Neural progenitor cell (in vitro differentiated cells): ENCODE data around the gene FKBP1A. TPM values are rescaled to one million over a fixed set of nuclear protein-coding genes. Genes with fewer than 3 reads are reported as not detected.

Experiments used
- DNase-seq: peaks from one replicate; pipeline ENCODE4 v3.0.0-alpha.2; 2016; ENCODE audit warnings: low spot score
- H2AFZ ChIP-seq: fragments of 200-600 bp; sonication (generic); replicated peaks from 2 replicates; pipeline ENCODE4 v1.6.1; 2016; ENCODE audit warnings: antibody characterized with exemption
- H3F3A ChIP-seq: fragments of 200-600 bp; sonication (generic); 2 replicates; pipeline ENCODE4 v1.6.1; 2016; ENCODE audit warnings: antibody characterized with exemption, low read depth
- H3K27ac ChIP-seq: fragments of 200-600 bp; sonication (generic); 2 replicates; pipeline ENCODE4 v1.5.1; 2016; ENCODE audit warnings: mild to moderate bottlenecking
- H3K27me3 ChIP-seq: fragments of 200-600 bp; sonication (generic); 2 replicates; pipeline ENCODE4 v1.6.1; 2016; ENCODE audit warnings: mild to moderate bottlenecking, moderate library complexity
- H3K36me3 ChIP-seq: fragments of 200-600 bp; sonication (generic); 2 replicates; pipeline ENCODE4 v1.5.1; 2016
- H3K4me1 ChIP-seq: fragments of 200-600 bp; sonication (generic); 2 replicates; pipeline ENCODE4 v1.6.1; 2016; ENCODE audit warnings: mixed run types
- H3K4me2 ChIP-seq: fragments of 200-600 bp; sonication (generic); 2 replicates; pipeline ENCODE4 v1.6.1; 2016
- H3K4me3 ChIP-seq: fragments of 200-600 bp; sonication (generic); 2 replicates; pipeline ENCODE4 v1.5.1; 2016
- H3K79me2 ChIP-seq: fragments of 200-600 bp; sonication (generic); 2 replicates; pipeline ENCODE4 v1.6.1; 2016; ENCODE audit warnings: low read depth
- H3K9ac ChIP-seq: fragments of 200-600 bp; sonication (generic); 2 replicates; pipeline ENCODE4 v1.6.1; 2016
- H3K9me3 ChIP-seq: fragments of 200-600 bp; sonication (generic); 2 replicates; pipeline ENCODE4 v1.5.1; 2016; ENCODE audit warnings: low read depth
- H4K20me1 ChIP-seq: fragments of 200-600 bp; sonication (generic); 2 replicates; pipeline ENCODE4 v1.6.1; 2016; ENCODE audit warnings: low read depth
- H3K27ac Mint-ChIP-seq: 3 replicates; pipeline ENCODE4 v1.8.0; 2021; ENCODE audit warnings: mixed read lengths
- H3K27me3 Mint-ChIP-seq: 2 replicates; pipeline ENCODE4 v1.8.0; 2022; ENCODE audit warnings: low read depth, mild to moderate bottlenecking, inconsistent platforms, moderate library complexity, mixed read lengths; ENCODE audit not compliant: insufficient read depth
- H3K36me3 Mint-ChIP-seq: 3 replicates; pipeline ENCODE4 v1.8.0; 2021; ENCODE audit warnings: mixed read lengths
- H3K4me1 Mint-ChIP-seq: 3 replicates; pipeline ENCODE4 v1.8.0; 2021; ENCODE audit warnings: mixed read lengths
- H3K4me3 Mint-ChIP-seq: 3 replicates; pipeline ENCODE4 v1.8.0; 2021; ENCODE audit warnings: mild to moderate bottlenecking, moderate library complexity, mixed read lengths
- H3K9me3 Mint-ChIP-seq: 3 replicates; pipeline ENCODE4 v1.8.0; 2020; ENCODE audit warnings: mixed read lengths
- CTCF ChIP-seq: fragments of 200-600 bp; sonication (generic); IDR thresholded peaks from 2 replicates; pipeline ENCODE4 v1.5.1; 2017; ENCODE audit warnings: antibody characterized with exemption, mild to moderate bottlenecking
- EZH2 ChIP-seq: fragments of 200-600 bp; sonication (generic); IDR thresholded peaks from 2 replicates; pipeline ENCODE4 v1.6.1; 2017; ENCODE audit warnings: antibody characterized with exemption, mild to moderate bottlenecking, moderate library complexity
- EZH2phosphoT487 ChIP-seq: fragments of 200-600 bp; sonication (generic); IDR thresholded peaks from 2 replicates; pipeline ENCODE4 v1.6.1; 2017; ENCODE audit warnings: antibody characterized with exemption
- total RNA-seq: library from RNA; depleted of rRNA; stranded (reverse); fragments of >200 nt; gene quantifications from 2 replicates; pipeline ENCODE4 v1.2.3, GENCODE V29; 2015; ENCODE audit warnings: low replicate concordance

Gene FKBP1A
- total RNA-seq, 1 donor from 2014 or later: 128 TPM

GRCh38 chr20:1362484-1362883, 30.4 kb downstream of the FKBP1A start:
- Histone ChIP-seq H3K79me2 (no peaks in the 10 kb centered on the region), H3K27me3 (no peaks in the 10 kb centered on the region), H3K36me3 (peaks cover 3% of the 10 kb centered on the region), H3K4me1 (no peaks in the 10 kb centered on the region), H4K20me1 (peaks cover 14% of the 10 kb centered on the region), H2AFZ (no peak overlapping the region), H3K9ac (no peak overlapping the region), H3K4me2 (no peak overlapping the region), H3K9me3 (no peaks in the 10 kb centered on the region), H3K4me3 (no peak overlapping the region), H3F3A (no peaks in the 10 kb centered on the region), H3K27ac (no peak overlapping the region)
- no peak overlapping the region for H3K27ac Mint-ChIP-seq
- no peak for TF ChIP-seq EZH2phosphoT487
- no peak for TF ChIP-seq CTCF
- no peak for TF ChIP-seq EZH2
- no peaks in the 10 kb centered on the region for H3K4me1 Mint-ChIP-seq
- peaks cover 62% of the 10 kb centered on the region for H3K36me3 Mint-ChIP-seq
- no peaks in the 10 kb centered on the region for H3K9me3 Mint-ChIP-seq
- H3K27me3 Mint-ChIP-seq: peaks cover 7% of the 10 kb centered on the region
- no peak for DNase-seq
- no peak overlapping the region for H3K4me3 Mint-ChIP-seq

GRCh38 chr20:1360094-1360846, 32.6 kb downstream of the FKBP1A start:
- Mint-ChIP-seq H3K36me3 (peaks cover 64% of the 10 kb centered on the region), H3K9me3 (no peaks in the 10 kb centered on the region), H3K4me3 (no peak overlapping the region), H3K4me1 (no peaks in the 10 kb centered on the region), H3K27ac (no peak overlapping the region), H3K27me3 (peaks cover 6% of the 10 kb centered on the region)
- H3K79me2 ChIP-seq: peaks cover 6% of the 10 kb centered on the region
- no peak overlapping the region for H3K27ac ChIP-seq
- no peak overlapping the region for H3K9ac ChIP-seq
- no peaks in the 10 kb centered on the region for H3K4me1 ChIP-seq
- no peak overlapping the region for H3K4me2 ChIP-seq
- no peak for TF ChIP-seq CTCF
- TF ChIP-seq EZH2phosphoT487: no peak
- TF ChIP-seq EZH2: no peak
- H4K20me1 ChIP-seq: peaks cover 16% of the 10 kb centered on the region
- H3F3A ChIP-seq: no peaks in the 10 kb centered on the region
- H3K4me3 ChIP-seq: no peak overlapping the region
- peaks cover 3% of the 10 kb centered on the region for H3K36me3 ChIP-seq
- no peak for DNase-seq
- H2AFZ ChIP-seq: no peak overlapping the region
- no peaks in the 10 kb centered on the region for H3K27me3 ChIP-seq
- H3K9me3 ChIP-seq: no peaks in the 10 kb centered on the region

DNA sequence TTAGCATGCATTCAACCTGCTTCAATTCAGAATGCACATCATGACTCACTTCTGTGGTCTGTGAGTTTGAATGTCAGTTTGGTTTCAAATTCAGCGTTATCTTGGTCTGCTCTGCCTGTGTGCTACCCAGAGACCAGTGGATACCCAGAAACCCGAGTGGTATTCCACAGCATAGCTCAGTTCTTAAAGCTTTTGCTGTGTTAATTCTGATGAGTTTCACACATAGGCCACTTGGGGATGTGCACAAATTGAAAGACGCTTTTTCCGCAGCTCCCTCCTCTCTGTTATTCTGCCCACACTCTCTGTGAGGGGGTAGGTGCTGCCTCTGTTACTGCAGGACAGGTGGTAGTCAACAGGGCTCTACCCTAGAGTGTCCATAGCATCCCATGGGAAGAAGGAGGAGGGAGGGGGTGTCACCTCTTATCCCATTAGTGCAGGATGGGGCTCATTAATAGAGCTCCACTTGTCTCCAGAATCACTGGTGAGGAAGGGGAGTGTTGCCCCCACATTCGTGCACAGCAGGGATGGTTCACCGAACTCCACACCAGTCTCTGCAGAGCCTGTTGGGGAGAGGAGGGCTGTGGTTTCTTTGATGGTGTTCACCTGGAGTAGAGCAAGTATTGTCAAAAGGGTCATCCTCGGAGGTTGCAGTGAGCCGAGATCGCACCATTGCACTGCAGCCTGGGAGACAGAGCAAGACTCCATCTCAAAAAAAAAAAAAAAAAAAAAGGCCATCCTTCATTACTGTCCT, 34.8 kb downstream of the FKBP1A start:
- no peaks in the 10 kb centered on the region for H3F3A ChIP-seq
- no peak for TF ChIP-seq EZH2

DNA sequence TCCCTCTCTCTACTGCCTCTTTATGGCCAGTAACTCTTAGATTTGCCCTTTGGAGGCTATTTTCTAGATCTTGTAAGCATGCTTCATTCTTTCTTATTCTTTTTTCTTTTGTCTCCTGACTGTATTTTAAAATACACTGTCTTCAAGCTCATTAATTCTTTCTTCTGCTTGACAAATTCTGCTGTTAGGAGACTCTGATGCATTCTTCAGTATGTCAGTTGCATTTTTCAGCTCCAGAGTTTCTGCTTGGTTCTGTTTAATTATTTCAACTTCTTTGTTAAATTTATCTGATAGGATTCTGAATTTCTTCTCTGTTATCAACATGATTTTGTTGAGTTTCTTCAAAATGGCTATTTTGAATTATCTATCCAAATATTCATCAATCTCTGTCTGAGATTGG, 38.9 kb downstream of the FKBP1A start:
- peaks cover 14% of the 10 kb centered on the region for H3K36me3 ChIP-seq
- no peak overlapping the region for H3K27ac Mint-ChIP-seq
- TF ChIP-seq EZH2phosphoT487 (no peak), EZH2 (no peak), CTCF (no peak)
- H3K79me2 ChIP-seq: peaks cover 9% of the 10 kb centered on the region
- H3K9me3 Mint-ChIP-seq: peaks cover 38% of the 10 kb centered on the region
- peaks cover 4% of the 10 kb centered on the region for H4K20me1 ChIP-seq
- DNase-seq: no peak
- H2AFZ ChIP-seq: no peak overlapping the region
- H3K36me3 Mint-ChIP-seq: peaks cover 74% of the 10 kb centered on the region
- H3K27ac ChIP-seq: no peak overlapping the region
- H3K4me1 Mint-ChIP-seq: no peaks in the 10 kb centered on the region
- H3K4me1 ChIP-seq: no peaks in the 10 kb centered on the region
- no peaks in the 10 kb centered on the region for H3K9me3 ChIP-seq
- no peak overlapping the region for H3K4me2 ChIP-seq
- no peak overlapping the region for H3K4me3 Mint-ChIP-seq
- H3K27me3 ChIP-seq: no peaks in the 10 kb centered on the region
- H3K4me3 ChIP-seq: no peak overlapping the region
- H3F3A ChIP-seq: no peaks in the 10 kb centered on the region
- no peak overlapping the region for H3K9ac ChIP-seq
- H3K27me3 Mint-ChIP-seq: no peaks in the 10 kb centered on the region

More for the DNA sequence above, 34.8 kb downstream of the FKBP1A start:
- peaks cover 6% of the 10 kb centered on the region for H3K79me2 ChIP-seq
- peaks cover 16% of the 10 kb centered on the region for H4K20me1 ChIP-seq
- H3K4me3 Mint-ChIP-seq: no peak overlapping the region
- H3K4me1 ChIP-seq: no peaks in the 10 kb centered on the region
- H3K27me3 ChIP-seq: no peaks in the 10 kb centered on the region
- H3K4me3 ChIP-seq: no peak overlapping the region
- H3K9me3 Mint-ChIP-seq: peaks cover 16% of the 10 kb centered on the region
- no peak overlapping the region for H3K27ac Mint-ChIP-seq
- H3K9me3 ChIP-seq: no peaks in the 10 kb centered on the region
- no peaks in the 10 kb centered on the region for H3K4me1 Mint-ChIP-seq
- no peak overlapping the region for H3K27ac ChIP-seq
- H3K36me3 ChIP-seq: peaks cover 3% of the 10 kb centered on the region
- H3K36me3 Mint-ChIP-seq: peaks cover 74% of the 10 kb centered on the region
- DNase-seq: no peak
- no peak overlapping the region for H3K4me2 ChIP-seq
- H3K9ac ChIP-seq: no peak overlapping the region
- H3K27me3 Mint-ChIP-seq: peaks cover 6% of the 10 kb centered on the region
- no peak overlapping the region for H2AFZ ChIP-seq
